SH-SY5Y (cell line): Measurements from ENCODE around the gene DCDC1.

Source experiments
- GATA2 ChIP-seq: IDR thresholded peaks from 2 replicates; pipeline ENCODE4 v1.6.1; 2011; ENCODE audit warnings: mild to moderate bottlenecking, low read depth, low read length
- GATA3 ChIP-seq: IDR thresholded peaks from 2 replicates; pipeline ENCODE4 v1.6.1; 2011; ENCODE audit warnings: low read depth, mild to moderate bottlenecking, low read length, moderate library complexity

DNA sequence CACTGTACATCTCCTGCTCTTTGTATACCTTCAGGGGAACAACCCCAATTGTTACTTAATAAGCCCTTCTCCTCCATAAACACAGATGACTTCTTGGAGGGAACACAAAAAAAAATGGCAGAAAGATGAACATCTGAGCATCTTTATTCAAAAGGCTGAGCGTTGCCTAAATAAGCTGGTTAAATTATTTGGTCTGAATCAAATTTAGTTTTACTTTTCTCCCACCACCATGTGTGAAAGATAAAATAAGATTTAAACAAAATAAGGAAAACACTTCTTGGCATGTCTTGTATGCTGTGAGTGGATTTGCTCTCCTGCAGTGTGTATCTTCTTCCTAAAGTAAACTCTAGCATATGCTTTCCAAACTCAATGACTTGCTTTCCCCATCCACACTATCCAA is 137.9 kb downstream of the DCDC1 start:
- TF ChIP-seq GATA2: no peak
- no peak for TF ChIP-seq GATA3
